Skeletal muscle tissue (tissue), 4 donors: ENCODE measurements around the gene CHRNA4. TPM values are rescaled to one million over a fixed set of nuclear protein-coding genes. Genes with fewer than 3 reads are reported as not detected.

Source experiments
- H3K27ac ChIP-seq: one replicate; pipeline ENCODE4 v1.7.0; 2013; ENCODE audit warnings: mild to moderate bottlenecking, low read depth, low read length, inconsistent platforms
- H3K27me3 ChIP-seq, 3 donors: one replicate each; pipeline ENCODE4 v1.7.0; 2013; ENCODE audit warnings: low read length in 3 of 3; ENCODE audit not compliant: control insufficient read depth in 3 of 3, insufficient read depth in 3 of 3
- H3K36me3 ChIP-seq, 3 donors: one replicate each; pipeline ENCODE4 v1.7.0; 2013; ENCODE audit warnings: low read length in 3 of 3; ENCODE audit not compliant: control insufficient read depth in 3 of 3, insufficient read depth in 3 of 3
- H3K4me1 ChIP-seq, 3 donors: one replicate each; pipeline ENCODE4 v1.7.0; 2013; ENCODE audit warnings: low read length in 3 of 3, mild to moderate bottlenecking in 3 of 3; ENCODE audit not compliant: control insufficient read depth in 3 of 3, insufficient read depth in 3 of 3
- H3K4me3 ChIP-seq, 3 donors: one replicate each; pipeline ENCODE4 v1.7.0; 2013; ENCODE audit warnings: low read length in 3 of 3
- H3K9ac ChIP-seq, 3 donors: one replicate each; pipeline ENCODE4 v1.7.0; 2013; ENCODE audit warnings: low read length in 3 of 3, mild to moderate bottlenecking in 3 of 3, moderate library complexity in 2 of 3, low read depth in 1 of 3
- H3K9me3 ChIP-seq, 3 donors: one replicate each; pipeline ENCODE4 v1.7.0; 2013; ENCODE audit warnings: low read length in 3 of 3; ENCODE audit not compliant: control insufficient read depth in 3 of 3
- total RNA-seq: library from RNA; depleted of rRNA; stranded (reverse); fragments of >200 nt; gene quantifications from one replicate; pipeline ENCODE4 v1.2.3, GENCODE V29; 2014
- donor health status: Osteomylitis.

The CHRNA4 gene
- total RNA-seq, 1 donor from 2014 or later: 0.52 TPM

DNA sequence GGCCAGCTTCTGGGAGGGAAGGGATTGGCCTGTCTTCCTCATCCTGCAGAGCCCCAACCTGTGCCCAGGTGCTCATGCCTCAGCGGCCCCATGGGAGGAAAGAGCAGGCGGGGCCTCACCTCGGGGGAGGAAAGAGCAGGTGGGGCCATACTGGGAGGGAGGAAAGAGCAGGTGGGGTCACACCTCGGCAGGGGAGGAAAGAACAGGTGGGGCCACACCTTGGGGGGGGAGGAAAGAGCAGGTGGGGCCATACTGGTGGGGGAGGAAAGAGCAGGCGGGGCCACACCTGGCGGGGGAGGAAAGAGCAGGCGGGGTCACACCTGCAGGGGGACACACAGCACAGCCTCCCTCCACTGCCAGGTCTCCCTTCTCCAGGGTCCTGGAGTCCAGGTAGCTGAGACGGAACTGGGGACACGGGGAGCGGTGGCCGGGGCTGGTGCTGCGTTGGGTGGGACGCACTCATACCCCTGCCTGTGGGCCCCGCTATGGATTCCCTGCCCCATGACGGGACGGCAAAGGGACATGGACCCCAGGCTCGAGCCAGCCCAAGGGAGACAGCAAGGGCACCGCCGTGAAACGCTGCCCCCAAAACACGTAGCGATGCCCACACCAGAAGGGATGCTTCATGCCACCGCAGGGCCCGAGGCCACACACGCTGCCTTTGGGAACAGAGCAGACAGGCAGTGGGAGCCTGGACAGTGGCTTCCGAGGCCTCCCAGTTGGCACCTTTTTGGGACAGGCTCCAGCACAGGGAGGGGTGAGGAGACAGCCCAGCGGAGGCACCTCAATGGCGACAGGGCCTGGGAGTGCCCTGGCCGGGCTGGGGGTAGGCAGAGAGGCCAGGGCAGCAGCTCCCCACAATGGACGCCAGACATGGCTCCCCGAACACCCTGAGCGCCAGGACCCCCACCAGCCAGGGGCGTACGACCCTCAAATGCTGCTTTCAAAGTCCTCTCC is 43.3 kb upstream of the CHRNA4 start:
- H3K4me3 ChIP-seq: no peak overlapping the region
- H3K27me3 ChIP-seq: peaks cover 45 to 63% (median 50%) of the 10 kb centered on the region in 3 donors
- no peaks in the 10 kb centered on the region for H3K9me3 ChIP-seq
- no peaks in the 10 kb centered on the region for H3K36me3 ChIP-seq
- H3K9ac ChIP-seq: no peak overlapping the region
- no peak overlapping the region for H3K27ac ChIP-seq
- no peaks in the 10 kb centered on the region for H3K4me1 ChIP-seq

DNA sequence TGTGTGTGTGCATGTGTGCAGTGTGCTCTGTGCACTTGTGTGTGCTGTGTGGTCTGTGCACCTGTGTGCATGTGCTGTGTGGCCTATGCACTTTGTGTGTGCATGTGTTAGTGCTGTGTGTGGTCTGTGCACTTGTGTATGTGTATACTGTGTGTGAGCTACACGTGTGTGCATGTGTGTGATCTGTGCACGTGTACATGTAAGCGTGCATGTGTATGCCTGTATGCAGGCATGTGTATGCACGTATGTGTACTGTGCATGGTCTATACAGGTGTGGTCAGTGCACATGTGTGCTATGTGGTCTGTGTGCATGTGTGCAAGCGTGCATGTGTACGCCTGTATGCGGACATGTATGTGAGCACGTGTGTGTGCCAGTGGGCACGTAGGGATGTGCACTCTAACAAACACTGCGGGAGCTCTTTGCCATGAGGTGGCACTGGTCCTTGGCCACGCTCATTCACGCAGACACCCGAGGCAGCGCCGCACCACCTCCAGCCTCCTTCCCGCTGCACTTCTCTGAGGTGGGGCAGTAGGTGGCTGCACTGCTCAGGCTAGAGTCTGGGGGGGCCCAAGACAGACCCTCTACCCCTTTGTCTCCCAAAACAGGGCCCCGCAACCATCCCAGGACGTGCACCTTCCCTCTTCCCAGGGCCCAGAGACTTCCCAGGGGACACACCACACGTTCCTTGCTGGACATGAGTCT is 42.4 kb upstream of the CHRNA4 start:
- H3K4me1 ChIP-seq: no peaks in the 10 kb centered on the region
- H3K27me3 ChIP-seq: peaks cover 42 to 61% (median 46%) of the 10 kb centered on the region in 3 donors
- no peaks in the 10 kb centered on the region for H3K9me3 ChIP-seq
- H3K27ac ChIP-seq: no peak overlapping the region
- H3K9ac ChIP-seq: no peak overlapping the region
- no peaks in the 10 kb centered on the region for H3K36me3 ChIP-seq
- no peak overlapping the region for H3K4me3 ChIP-seq

DNA sequence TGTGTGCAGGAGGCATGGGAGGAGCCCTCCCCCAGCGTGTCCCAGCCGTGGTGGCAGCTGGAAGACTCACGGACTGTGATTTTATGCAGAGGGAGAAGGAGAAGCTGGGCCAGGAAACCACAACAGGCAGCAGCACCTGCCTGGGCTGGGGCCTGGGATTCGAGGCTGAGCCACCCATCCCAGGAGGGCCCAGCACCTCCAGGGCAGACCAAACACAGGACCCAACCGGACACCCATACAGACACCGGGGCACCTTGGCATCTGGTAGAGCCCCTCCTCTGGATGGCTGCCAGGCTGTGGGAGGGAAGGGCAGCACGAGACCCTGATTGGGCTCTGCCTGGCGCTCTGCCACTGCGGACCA is 41.7 kb upstream of the CHRNA4 start:
- Histone ChIP-seq H3K36me3 (no peaks in the 10 kb centered on the region), H3K27me3 (peaks cover 42 to 65% (median 49%) of the 10 kb centered on the region in 3 donors), H3K9ac (no peak overlapping the region), H3K4me1 (no peaks in the 10 kb centered on the region), H3K4me3 (no peak overlapping the region), H3K27ac (no peak overlapping the region), H3K9me3 (no peaks in the 10 kb centered on the region)

DNA sequence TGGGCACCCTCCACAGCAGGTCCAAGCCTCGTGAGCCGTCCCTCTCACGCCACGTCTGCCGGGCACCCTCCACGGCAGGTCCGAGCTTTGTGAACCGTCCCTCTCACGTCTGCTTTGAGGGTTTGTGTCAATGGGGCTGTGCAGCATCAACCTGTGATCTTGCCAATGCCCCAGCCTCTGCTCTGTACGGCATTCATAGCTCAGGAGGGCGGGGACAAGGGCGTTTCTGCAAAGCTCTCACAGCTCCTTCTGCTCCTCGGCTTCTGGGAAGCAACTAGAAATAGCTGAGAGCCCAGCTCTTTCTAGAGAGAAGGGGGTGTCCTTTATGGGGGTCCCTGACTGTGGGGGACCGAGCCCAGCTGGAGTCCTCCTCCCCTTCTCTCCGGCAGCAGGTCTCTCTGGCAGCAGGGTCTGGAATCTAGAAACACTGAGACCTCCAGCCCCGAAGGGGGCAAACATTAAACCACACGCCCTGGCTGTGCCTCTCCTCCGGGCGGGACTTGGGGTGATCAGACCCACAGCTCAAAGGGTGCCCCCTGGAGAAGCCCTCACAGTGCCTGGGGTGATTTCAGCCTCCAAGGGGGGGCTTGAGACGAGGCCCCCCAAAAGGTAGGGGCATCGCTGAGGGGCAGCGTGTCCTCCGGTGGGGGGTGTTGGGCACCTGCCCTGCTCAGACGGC is 41.2 kb upstream of the CHRNA4 start:
- Histone ChIP-seq H3K27me3 (peaks cover 46 to 69% (median 49%) of the 10 kb centered on the region in 3 donors), H3K9me3 (no peaks in the 10 kb centered on the region), H3K4me1 (no peaks in the 10 kb centered on the region), H3K9ac (no peak overlapping the region), H3K36me3 (no peaks in the 10 kb centered on the region), H3K27ac (no peak overlapping the region), H3K4me3 (no peak overlapping the region)

DNA sequence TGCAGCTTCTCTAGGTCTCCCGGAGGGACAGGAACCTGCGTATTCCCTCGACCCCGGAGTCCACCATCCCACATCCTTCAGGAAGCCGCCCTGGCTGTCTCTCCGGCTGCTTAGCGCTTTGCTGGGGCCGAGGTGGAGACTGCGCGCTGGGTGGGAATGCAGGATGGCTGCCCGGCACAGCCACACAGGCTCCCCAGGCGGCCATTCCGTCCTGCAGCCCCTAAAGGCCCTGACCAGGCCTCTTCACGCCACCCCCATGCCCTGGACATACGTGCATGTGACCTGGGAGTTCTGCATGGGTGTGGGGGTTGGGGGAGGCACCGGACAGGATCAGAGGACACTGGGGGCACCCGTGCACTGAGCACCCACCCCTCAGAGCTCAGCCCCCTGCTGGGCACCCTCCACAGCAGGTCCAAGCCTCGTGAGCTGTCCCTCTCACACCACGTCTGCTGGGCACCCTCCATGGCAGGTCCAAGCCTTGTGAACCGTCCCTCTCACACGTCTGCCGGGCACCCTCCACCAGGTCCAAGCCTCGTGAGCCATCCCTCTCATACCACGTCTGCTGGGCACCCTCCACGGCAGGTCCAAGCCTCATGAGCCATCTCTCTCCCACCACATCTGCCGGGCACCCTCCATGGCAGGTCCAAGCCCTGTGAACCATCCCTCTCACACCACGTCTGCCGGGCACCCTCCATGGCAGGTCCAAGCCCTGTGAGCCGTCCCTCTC is 40.4 kb upstream of the CHRNA4 start:
- H3K4me1 ChIP-seq: no peaks in the 10 kb centered on the region
- no peak overlapping the region for H3K27ac ChIP-seq
- H3K4me3 ChIP-seq: no peak overlapping the region
- no peaks in the 10 kb centered on the region for H3K36me3 ChIP-seq
- H3K9me3 ChIP-seq: no peaks in the 10 kb centered on the region
- H3K9ac ChIP-seq: no peak overlapping the region
- peaks cover 49 to 77% (median 50%) of the 10 kb centered on the region in 3 donors for H3K27me3 ChIP-seq

DNA sequence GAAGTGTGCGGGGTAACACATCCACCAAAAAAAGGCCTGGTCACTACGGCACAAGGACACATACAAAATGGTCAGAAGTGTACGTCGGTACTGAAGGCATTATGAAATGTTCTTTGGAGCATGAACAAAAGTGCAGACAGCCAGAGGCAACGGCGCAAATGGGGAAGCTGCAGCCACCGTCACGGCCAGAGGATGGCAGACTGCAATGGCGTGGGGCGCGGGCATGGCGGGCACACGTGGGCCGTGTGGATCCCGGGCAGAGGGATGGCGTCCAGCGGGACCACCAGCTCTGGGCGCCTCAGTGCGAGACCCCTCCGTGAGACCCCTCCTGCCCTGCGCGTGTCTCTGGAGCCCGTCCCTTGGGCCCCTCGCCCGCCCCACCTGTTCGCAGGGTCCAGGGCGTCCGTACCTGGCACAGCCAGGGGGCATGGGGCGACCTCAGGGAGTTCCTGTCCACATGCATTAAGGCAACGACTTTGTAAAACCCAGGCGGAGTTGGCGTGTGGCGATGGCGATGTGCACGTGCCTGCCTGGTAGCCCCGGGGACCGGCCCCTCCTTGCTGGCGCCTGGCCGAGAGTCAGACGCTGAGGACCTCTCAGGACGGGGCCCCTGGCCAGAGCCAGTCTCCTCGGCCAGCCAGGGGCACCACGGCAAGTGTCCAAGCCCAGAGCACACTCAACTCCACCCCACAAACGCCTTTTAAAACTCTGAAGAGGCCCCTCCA is 39.5 kb upstream of the CHRNA4 start:
- Histone ChIP-seq H3K27ac (no peak overlapping the region), H3K9ac (no peak overlapping the region), H3K27me3 (peaks cover 50 to 83% (median 52%) of the 10 kb centered on the region in 3 donors), H3K4me3 (no peak overlapping the region), H3K36me3 (no peaks in the 10 kb centered on the region), H3K9me3 (no peaks in the 10 kb centered on the region), H3K4me1 (no peaks in the 10 kb centered on the region)

DNA sequence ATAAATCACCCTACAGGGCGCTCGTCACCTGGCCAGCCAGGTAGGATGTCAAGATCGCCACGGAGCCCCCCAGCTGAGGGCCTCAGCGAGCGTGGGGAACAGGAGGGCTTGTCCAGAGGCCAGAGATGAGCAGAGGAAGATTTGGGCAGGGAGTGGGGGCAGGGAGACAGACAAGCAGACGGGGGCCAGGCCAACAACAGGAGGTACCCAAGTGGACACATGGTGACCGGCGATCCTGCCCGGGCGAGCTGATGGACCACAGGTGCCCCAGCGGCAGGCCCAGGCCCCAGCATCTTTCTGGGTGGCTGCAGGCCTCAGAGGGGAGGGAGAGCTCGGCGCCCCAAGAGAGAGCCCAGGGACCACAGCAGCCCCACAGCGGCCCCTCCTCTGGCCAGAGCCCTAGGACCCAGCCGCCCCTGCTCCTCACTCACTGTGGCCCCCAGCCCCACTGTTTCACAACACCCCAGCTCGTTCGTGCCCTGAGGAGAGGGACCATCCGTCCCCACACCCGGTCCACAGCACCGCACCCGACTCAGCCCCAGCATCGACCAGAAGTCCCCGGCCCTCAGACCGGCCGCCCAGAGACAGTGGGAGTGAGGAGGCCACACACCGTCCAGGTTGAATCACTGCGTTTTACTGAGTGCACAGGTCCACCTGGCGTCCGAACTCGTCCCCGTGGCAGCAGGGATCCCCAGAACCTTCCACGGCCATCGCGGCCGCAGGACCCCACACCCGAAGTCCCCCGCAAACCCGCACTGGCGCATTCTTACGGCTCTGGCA is 38.6 kb upstream of the CHRNA4 start:
- peaks cover 46 to 78% (median 53%) of the 10 kb centered on the region in 3 donors for H3K27me3 ChIP-seq
- no peaks in the 10 kb centered on the region for H3K36me3 ChIP-seq
- no peak overlapping the region for H3K9ac ChIP-seq
- no peak overlapping the region for H3K27ac ChIP-seq
- no peak overlapping the region for H3K4me3 ChIP-seq
- H3K4me1 ChIP-seq: no peaks in the 10 kb centered on the region
- no peaks in the 10 kb centered on the region for H3K9me3 ChIP-seq

DNA sequence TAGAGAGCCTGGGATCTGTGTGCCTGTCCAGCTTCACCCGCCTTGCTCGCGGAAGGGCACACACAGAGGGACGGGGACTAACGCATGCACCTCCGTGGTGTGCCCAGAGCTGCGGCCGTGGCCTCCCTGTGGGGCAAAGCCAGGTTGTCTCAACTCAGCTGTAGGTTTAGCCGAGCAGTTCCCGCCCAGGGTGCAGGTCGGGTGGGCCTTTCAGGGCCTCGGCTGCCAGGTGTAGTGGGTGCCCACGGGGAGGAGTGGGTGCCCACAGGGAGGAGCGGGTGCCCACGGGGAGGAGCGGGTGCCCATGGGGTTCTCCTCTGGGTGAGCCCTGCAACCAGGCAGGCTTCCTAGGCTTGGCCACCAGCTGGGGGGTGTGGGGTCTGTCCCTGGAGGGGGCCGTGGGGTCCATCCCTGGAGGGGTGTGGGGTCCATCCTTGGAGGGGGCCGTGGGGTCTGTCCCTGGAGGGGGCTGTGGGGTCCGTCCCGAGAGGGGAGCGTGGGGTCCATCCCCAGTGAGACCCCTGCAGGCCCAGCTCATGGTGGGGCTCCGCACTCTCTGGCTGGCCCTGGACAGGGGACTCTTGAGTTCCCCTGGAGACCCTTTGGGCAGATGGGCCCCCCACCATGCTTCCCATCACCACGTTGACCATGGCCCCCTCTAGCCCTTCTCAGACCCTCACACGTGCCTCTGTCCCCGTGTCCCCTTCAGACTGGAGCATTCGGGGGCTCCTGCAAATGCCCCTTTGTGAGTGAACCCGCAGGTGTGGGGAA is 37.8 kb upstream of the CHRNA4 start:
- H3K4me3 ChIP-seq: no peak overlapping the region
- no peaks in the 10 kb centered on the region for H3K9me3 ChIP-seq
- no peak overlapping the region for H3K9ac ChIP-seq
- peaks cover 44 to 77% (median 59%) of the 10 kb centered on the region in 3 donors for H3K27me3 ChIP-seq
- H3K36me3 ChIP-seq: no peaks in the 10 kb centered on the region
- no peaks in the 10 kb centered on the region for H3K4me1 ChIP-seq
- H3K27ac ChIP-seq: no peak overlapping the region
